Activated CD8-positive, alpha-beta memory T cell treated with anti-CD3 and anti-CD28 coated beads, Interleukin-2, amount 50 U/mL, for 4 hours (primary cell): ENCODE data around the gene AKT3.

Experiments used
- DNase-seq: peaks from one replicate; pipeline ENCODE4 v3.0.0-alpha.2; 2020

The AKT3 gene

GRCh38 chr1:243482141-243483022 is 367.7 kb downstream of the AKT3 start:
- DNase-seq: no peak

- no peak for DNase-seq
These were observed 368.9 kb downstream of the AKT3 start for GRCh38 chr1:243481101-243481500.

GRCh38 chr1:243477731-243478290 is 372.2 kb downstream of the AKT3 start:
- DNase-seq: no peak

- no peak for DNase-seq
These were observed 374.1 kb downstream of the AKT3 start for GRCh38 chr1:243475966-243476365.

- DNase-seq: no peak
These were observed 375.1 kb downstream of the AKT3 start for GRCh38 chr1:243474906-243475305.

GRCh38 chr1:243474136-243474881 is 375.7 kb downstream of the AKT3 start:
- DNase-seq: no peak

GRCh38 chr1:243473227-243474135 is 376.6 kb downstream of the AKT3 start:
- DNase-seq: no peak

- no peak for DNase-seq
These were observed 378.0 kb downstream of the AKT3 start for GRCh38 chr1:243471754-243472745.

- no peak for DNase-seq
These were observed 378.9 kb downstream of the AKT3 start for GRCh38 chr1:243471026-243471685.

GRCh38 chr1:243470502-243470901 is 379.5 kb downstream of the AKT3 start:
- no peak for DNase-seq

GRCh38 chr1:243469497-243469896 is 380.5 kb downstream of the AKT3 start:
- no peak for DNase-seq

GRCh38 chr1:243465738-243466137 is 384.3 kb downstream of the AKT3 start:
- no peak for DNase-seq

- no peak for DNase-seq
These were observed 385.0 kb downstream of the AKT3 start for GRCh38 chr1:243465081-243465480.

- no peak for DNase-seq
These were observed 386.9 kb downstream of the AKT3 start for GRCh38 chr1:243462929-243463697.

GRCh38 chr1:243461700-243462099 is 388.3 kb downstream of the AKT3 start:
- no peak for DNase-seq

- DNase-seq: no peak
These were observed 391.0 kb downstream of the AKT3 start for GRCh38 chr1:243459059-243459458.

- no peak for DNase-seq
These were observed 392.6 kb downstream of the AKT3 start for GRCh38 chr1:243457363-243457982.

GRCh38 chr1:243455760-243456651 is 394.0 kb downstream of the AKT3 start:
- DNase-seq: no peak
